Stimulated activated CD8-positive, alpha-beta memory T cell treated with anti-CD3 and anti-CD28 coated beads, Interleukin-15, amount 100 ng/mL, for 24 hours (primary cell): Measurements from ENCODE around the gene MAU2.
A peak's percentile ranks its signal among the peaks of the same experiment; 100 is the strongest.
"Not testable (repeated sequence)": the region's sequence is repeated elsewhere in the genome, so short reads cannot be mapped to it uniquely, and the experiment has no call there.

Experiments
- DNase-seq: peaks from one replicate; pipeline ENCODE4 v3.0.0-alpha.2; 2020; ENCODE audit warnings: low read depth

MAU2 gene

DNA sequence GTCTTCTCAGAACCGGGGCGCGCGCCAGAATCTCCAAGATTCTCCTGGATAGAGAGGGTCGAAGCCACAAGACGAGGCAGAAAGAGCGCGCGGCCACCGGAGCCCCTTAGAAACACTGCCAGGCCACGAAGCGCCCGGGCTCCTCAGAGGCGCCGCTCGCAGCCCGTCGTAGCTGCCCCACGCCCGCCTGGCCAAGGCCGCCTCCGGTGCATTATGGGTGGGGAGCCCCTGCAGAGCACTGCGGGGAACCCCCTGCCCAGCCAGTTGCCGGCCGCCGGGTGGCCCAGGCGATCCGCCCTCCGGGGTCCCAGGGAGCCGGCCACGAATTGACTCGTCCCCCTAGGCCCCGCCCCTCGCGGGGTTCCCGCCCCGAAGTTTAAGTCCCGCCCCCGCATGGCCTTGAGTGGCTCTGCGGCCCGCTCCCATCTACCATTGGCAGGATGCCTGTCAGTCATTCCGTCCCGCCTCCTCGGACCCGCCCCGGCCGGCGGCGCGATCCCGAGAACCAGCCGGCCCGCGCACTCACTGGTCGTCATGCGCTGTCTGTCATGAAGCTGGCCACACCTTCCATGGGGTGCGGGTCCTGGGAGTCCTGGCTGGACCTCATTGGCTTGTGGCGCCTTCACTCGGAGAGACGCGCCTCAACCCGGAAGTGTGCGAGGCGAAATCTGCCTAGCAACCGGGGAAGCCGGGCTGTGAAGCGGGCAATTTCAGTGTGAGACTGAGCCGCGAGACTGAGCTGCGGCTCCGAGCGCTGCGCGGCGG, 64.7 kb downstream of the MAU2 start:
- peak; percentile 99 for DNase-seq

- DNase-seq, result no peak
Measured at GRCh38 chr19:19385896-19386869, 65.6 kb downstream of the MAU2 start.

GRCh38 chr19:19387108-19387507, 66.5 kb downstream of the MAU2 start:
- no peak for DNase-seq

DNA sequence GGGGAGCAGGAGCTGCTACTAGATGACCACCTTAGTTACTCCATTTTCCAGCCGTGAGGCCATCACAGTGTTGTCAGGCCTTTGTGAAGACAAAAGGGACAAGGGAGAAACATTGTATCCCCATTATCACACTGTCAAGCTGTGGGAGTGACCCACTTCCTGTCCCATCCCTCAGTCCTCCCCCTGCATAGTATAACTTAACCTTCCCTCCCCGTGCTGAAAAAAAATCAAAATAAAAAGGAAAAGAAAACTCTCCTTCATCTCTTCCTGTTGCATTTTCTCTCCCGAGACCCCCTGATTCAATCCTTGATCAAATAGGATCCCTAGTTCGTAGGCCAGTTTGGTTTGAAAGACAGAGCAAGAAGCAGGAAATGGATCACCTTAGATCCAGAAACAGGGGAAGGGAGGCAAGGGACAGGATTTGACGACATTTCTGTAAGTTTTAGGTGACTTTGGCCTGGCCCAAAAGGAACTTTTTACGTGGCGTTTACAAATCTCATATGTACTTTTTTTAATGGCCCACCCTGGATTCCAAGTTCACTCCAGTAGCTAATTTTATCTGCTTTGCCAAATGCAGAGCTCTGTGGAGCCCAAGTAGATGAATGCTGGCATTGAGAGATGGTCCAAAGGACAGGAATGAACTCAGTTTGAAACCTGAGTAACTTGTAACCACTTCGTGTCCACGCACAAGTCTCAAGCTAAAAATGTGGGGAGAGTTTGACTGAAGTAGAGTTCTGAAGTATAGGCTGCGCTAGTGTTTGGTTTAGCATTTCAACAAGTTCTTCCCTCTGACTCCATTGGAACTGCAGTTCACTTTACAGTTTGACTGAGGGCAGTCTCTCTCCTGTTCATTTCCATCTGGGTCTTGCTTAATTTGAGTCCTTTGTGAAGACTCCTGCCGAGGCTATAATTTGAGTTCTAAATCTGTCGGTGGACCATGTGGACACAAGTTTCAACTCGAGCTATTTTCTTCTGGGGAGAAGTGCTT, 68.2 kb downstream of the MAU2 start:
- no peak for DNase-seq

- not testable (repeated sequence) for DNase-seq
Measured at GRCh38 chr19:19389683-19390082, 69.1 kb downstream of the MAU2 start.

GRCh38 chr19:19394333-19394732, 73.7 kb downstream of the MAU2 start:
- not testable (repeated sequence) for DNase-seq

DNA sequence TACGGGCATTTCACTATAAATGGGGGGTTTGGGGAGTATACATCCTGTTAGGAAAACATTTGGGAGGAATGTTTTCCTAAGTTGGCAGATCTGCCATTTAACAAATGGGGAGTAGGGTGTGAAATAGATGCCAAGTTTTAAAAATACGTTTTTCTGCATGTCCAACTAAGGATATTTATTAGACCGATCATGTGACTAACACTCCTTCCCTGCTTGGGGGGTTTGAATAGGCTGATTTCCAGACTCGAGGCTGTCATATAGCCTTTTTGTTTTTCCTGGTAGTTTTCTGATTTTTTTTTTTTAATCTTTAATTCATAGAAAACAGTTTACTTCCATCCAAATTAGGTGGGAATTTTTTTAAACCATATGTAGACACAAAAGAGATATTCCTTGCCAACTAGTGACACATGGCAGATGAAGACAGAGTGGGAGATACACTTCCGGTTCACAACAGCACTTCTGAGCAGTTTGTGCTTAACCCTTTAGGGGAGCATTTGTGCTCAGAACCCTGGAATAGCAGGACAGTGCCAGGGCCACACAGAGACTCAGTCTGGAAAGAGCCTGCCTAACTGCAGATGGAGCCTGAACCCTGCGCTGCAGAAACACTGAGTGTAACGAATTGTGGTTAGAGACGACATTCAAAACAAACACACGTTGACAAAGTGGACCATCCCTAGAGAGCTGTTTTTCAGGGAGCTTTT, 79.3 kb downstream of the MAU2 start:
- no peak for DNase-seq

DNA sequence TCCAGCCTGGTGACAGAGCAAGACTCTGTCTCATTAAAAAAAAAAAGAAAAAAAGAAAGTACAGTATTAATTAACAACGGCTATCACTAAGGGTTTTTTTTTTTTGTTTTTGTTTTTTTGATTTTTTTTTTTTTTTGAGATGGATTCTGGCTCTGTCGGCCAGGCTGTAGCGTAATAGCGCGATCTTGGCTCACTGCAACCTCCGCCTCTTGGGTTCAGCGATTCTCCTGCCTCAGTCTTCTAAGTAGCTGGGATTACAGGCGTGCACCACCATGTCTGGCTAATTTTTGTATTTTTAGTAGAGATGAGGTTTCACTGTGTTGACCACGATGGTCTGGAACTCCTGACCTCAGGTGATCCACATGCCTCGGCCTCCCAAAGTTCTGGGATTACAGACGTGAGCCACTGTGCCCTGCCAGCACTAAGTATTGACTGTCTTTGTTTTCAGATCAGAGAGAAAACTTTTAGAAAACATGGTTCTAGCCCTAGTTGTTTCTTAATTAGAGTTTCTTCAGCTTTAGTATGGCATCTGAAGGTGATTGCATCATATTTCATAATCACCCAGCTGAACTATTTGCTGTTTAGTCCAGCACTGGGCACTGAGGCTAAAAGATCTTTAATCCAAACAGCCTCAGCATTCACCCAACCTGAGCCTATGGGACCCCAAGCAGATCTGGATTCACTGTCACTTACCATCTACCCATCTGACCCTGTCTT, 82.2 kb downstream of the MAU2 start:
- DNase-seq, result no peak

GRCh38 chr19:19403373-19403901, 82.8 kb downstream of the MAU2 start:
- DNase-seq, result no peak

- peak; percentile 93 for DNase-seq
Measured at GRCh38 chr19:19404879-19405860, 84.5 kb downstream of the MAU2 start, which contains the start of gene GATAD2A. TSS of gene GATAD2A (plus strand) at chr19:19405675. CDS start at chr19:19465346, 59,671 bp downstream.

GRCh38 chr19:19405971-19406877, 85.6 kb downstream of the MAU2 start:
- peak; percentile 36 for DNase-seq

- no peak for DNase-seq
Measured at GRCh38 chr19:19406878-19407632, 86.4 kb downstream of the MAU2 start.

DNA sequence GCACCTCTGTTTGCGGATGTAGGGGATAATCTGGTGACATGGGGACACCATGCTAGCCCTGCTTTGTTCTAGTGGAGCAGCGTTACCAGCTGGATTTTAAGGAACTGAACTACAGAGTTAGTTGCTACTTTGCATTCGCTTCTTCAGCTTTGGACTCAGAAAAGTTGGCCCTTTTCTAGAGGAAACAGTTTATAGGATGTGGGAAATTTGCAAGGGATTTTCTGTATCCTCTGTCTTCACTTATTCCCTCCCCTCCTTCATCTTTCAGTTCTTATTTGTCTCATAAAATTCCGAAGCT, 87.0 kb downstream of the MAU2 start:
- no peak for DNase-seq
